Measurements from ENCODE around the gene TCFL5.

GRCh38 chr20:62816031-62816883 is 45.4 kb downstream of the TCFL5 start:
- TF ChIP-seq POLR2AphosphoS5 (IDR thresholded peaks at IDR 0.05; ENCODE audit: borderline replicate concordance, low read depth, low read length) (no peak), EZH2 (IDR thresholded peaks at IDR 0.05) (no peak)
